GM10266 (cell line): Measurements from ENCODE around the gene TSKS.

Experiments
- DNase-seq: peaks from one replicate; pipeline ENCODE4 v3.0.0; 2012; ENCODE audit errors: extremely low spot score
- CTCF ChIP-seq: IDR thresholded peaks from 2 replicates; pipeline ENCODE4 v1.5.1; 2012; ENCODE audit warnings: mild to moderate bottlenecking, low read depth; ENCODE audit not compliant: control insufficient read depth, insufficient read depth; ENCODE audit errors: missing control alignments

The TSKS gene

GRCh38 chr19:49807904-49808675 lies 45.0 kb upstream of the TSKS start:
- DNase-seq = no peak
- no peak for TF ChIP-seq CTCF

GRCh38 chr19:49807058-49807903 lies 44.2 kb upstream of the TSKS start:
- DNase-seq = no peak

GRCh38 chr19:49806620-49806959 lies 43.5 kb upstream of the TSKS start:
- no peak for TF ChIP-seq CTCF
- no peak for DNase-seq

More at GRCh38 chr19:49807058-49807903, 44.2 kb upstream of the TSKS start:
- TF ChIP-seq CTCF = no peak

GRCh38 chr19:49805822-49806619 lies 42.9 kb upstream of the TSKS start:
- no peak for TF ChIP-seq CTCF
- DNase-seq = no peak

- no peak for DNase-seq
- TF ChIP-seq CTCF = no peak
Measured at GRCh38 chr19:49803529-49803856, 40.4 kb upstream of the TSKS start.

GRCh38 chr19:49802836-49803528 lies 39.9 kb upstream of the TSKS start:
- DNase-seq = no peak
- TF ChIP-seq CTCF = no peak
